HEK293 (cell line): ENCODE measurements around the gene SH3TC1.
A peak's percentile ranks its signal among the peaks of the same experiment; 100 is the strongest.

Experiments used
- CTCF ChIA-PET: fragments of 350-600 bp; formaldehyde crosslinking; extraction: SDS; loops from one replicate; lab custom pipeline; 2021; ENCODE audit warnings: antibody characterized with exemption; lab: Yijun Ruan, JAX
- POLR2A ChIA-PET: fragments of 300-600 bp; formaldehyde crosslinking; extraction: SDS; loops from one replicate; lab custom pipeline; 2020; ENCODE audit warnings: antibody characterized with exemption, inconsistent platforms; lab: Yijun Ruan, JAX
- H3K27ac ChIP-seq: fragments of 200-500 bp; sonication (Bioruptor generic); 2 replicates; pipeline ENCODE4 v1.5.1; 2014; ENCODE audit warnings: low read depth, low read length, control low read depth, inconsistent platforms; ENCODE audit errors: extremely low read depth
- H3K36me3 ChIP-seq, 2 experiments: fragments of 200-500 bp in 1 of 2; sonication (Bioruptor generic) in 1 of 2; 1 replicate in 1 of 2; 2 replicates in 1 of 2; pipeline ENCODE4 v1.5.1; 2014 to 2017; ENCODE audit warnings: inconsistent platforms in 2 of 2, low read length in 2 of 2; ENCODE audit not compliant: control insufficient read depth in 2 of 2, insufficient read depth in 1 of 2
- H3K4me1 ChIP-seq: fragments of 200-500 bp; sonication (Bioruptor generic); 2 replicates; pipeline ENCODE4 v1.5.1; 2014; ENCODE audit warnings: mild to moderate bottlenecking, low read length, inconsistent platforms; ENCODE audit not compliant: control insufficient read depth, insufficient read depth
- H3K4me3 ChIP-seq: 2 replicates; pipeline ENCODE4 v1.5.1; 2011; ENCODE audit warnings: low read depth, mild to moderate bottlenecking, control low read depth, low read length, moderate library complexity
- H3K9me3 ChIP-seq: fragments of 200-500 bp; sonication (Bioruptor generic); 2 replicates; pipeline ENCODE4 v1.5.1; 2014; ENCODE audit warnings: low read depth, low read length, inconsistent platforms; ENCODE audit not compliant: control insufficient read depth, insufficient read depth
- GLIS2 ChIP-seq: fragments of 450-650 bp; formaldehyde crosslinking; IDR thresholded peaks from 2 replicates; pipeline ENCODE4 v1.5.1; 2016; ENCODE audit warnings: missing biosample characterization, missing genetic modification characterization
- KLF10 ChIP-seq: fragments of 450-650 bp; IDR thresholded peaks from 2 replicates; pipeline ENCODE4 v1.5.1; 2018; ENCODE audit warnings: missing biosample characterization, mild to moderate bottlenecking, missing genetic modification characterization
- KLF9 ChIP-seq: fragments of 450-650 bp; formaldehyde crosslinking; IDR thresholded peaks from 2 replicates; pipeline ENCODE4 v1.5.1; 2016; ENCODE audit warnings: missing biosample characterization, missing genetic modification characterization, low read depth
- PRDM2 ChIP-seq: fragments of 450-650 bp; formaldehyde crosslinking; IDR thresholded peaks from 2 replicates; pipeline ENCODE4 v1.5.1; 2016; ENCODE audit warnings: missing biosample characterization, missing genetic modification characterization, borderline replicate concordance
- REPIN1 ChIP-seq: fragments of 450-650 bp; formaldehyde crosslinking; IDR thresholded peaks from 2 replicates; pipeline ENCODE4 v1.5.1; 2017; ENCODE audit warnings: missing biosample characterization, missing genetic modification characterization, low read depth
- ZBTB20 ChIP-seq: fragments of 450-650 bp; formaldehyde crosslinking; IDR thresholded peaks from 2 replicates; pipeline ENCODE4 v1.5.1; 2016; ENCODE audit warnings: missing biosample characterization, missing genetic modification characterization
- ZIC2 ChIP-seq: fragments of 450-650 bp; formaldehyde crosslinking; IDR thresholded peaks from 2 replicates; pipeline ENCODE4 v1.5.1; 2016; ENCODE audit warnings: missing biosample characterization, missing genetic modification characterization
- ZNF121 ChIP-seq: fragments of 450-650 bp; formaldehyde crosslinking; IDR thresholded peaks from 2 replicates; pipeline ENCODE4 v1.5.1; 2016; ENCODE audit warnings: missing biosample characterization, missing genetic modification characterization
- ZNF274 ChIP-seq, 2 experiments: fragments of 200-500 bp in 1 of 2; fragments of 450-650 bp in 1 of 2; sonication (Bioruptor generic) in 1 of 2; formaldehyde crosslinking in 1 of 2; IDR thresholded peaks; 2 replicates each; pipeline versions ENCODE4 v1.5.1 to v1.6.1; 2014 to 2016; ENCODE audit warnings: borderline replicate concordance in 1 of 2, inconsistent platforms in 1 of 2, low read length in 1 of 2, missing biosample characterization in 1 of 2, missing genetic modification characterization in 1 of 2
- ZNF280D ChIP-seq: fragments of 450-650 bp; formaldehyde crosslinking; IDR thresholded peaks from 2 replicates; pipeline ENCODE4 v1.5.1; 2016; ENCODE audit warnings: missing biosample characterization, missing genetic modification characterization
- ZNF335 ChIP-seq: fragments of 450-650 bp; formaldehyde crosslinking; conservative IDR thresholded peaks from 2 replicates; pipeline ENCODE4 v1.5.1; 2016; ENCODE audit warnings: missing biosample characterization, missing genetic modification characterization

SH3TC1 gene

GRCh38 chr4:8230891-8231290 lies 31.8 kb downstream of the SH3TC1 start (continued):
- TF ChIP-seq ZNF280D (tag by site-specific recombination): no peak
- no peak for TF ChIP-seq ZNF335 (tag by site-specific recombination)
- no peak for TF ChIP-seq REPIN1 (tag by site-specific recombination)
- no peak for TF ChIP-seq GLIS2 (tag by site-specific recombination)
- no peak for TF ChIP-seq KLF9 (tag by site-specific recombination)
- TF ChIP-seq KLF10 (tag by site-specific recombination): no peak

- no peak overlapping the region for H3K4me3 ChIP-seq
- TF ChIP-seq PRDM2 (tag by site-specific recombination) (no peak), ZIC2 (tag by site-specific recombination) (peak; percentile 55)
- H3K9me3 ChIP-seq: no peaks in the 10 kb centered on the region
- no peaks in the 10 kb centered on the region for H3K4me1 ChIP-seq
- CTCF ChIA-PET: interaction anchor here (0.7 kb wide), 1 partner anchor 150 kb away, joined by 4 read pairs; no protein-coding TSS in a partner anchor
- peaks cover 0 to 16% of the 10 kb centered on the region in 2 experiments; a peak in 1 of 3 replicates for H3K36me3 ChIP-seq
- POLR2A ChIA-PET: no interaction called here
- no peak overlapping the region for H3K27ac ChIP-seq
These were observed 32.5 kb downstream of the SH3TC1 start for GRCh38 chr4:8231551-8232049.

- Histone ChIP-seq H3K27ac (no peak overlapping the region), H3K36me3 (peaks cover 0 to 16% of the 10 kb centered on the region in 2 experiments; a peak in 1 of 3 replicates), H3K9me3 (no peaks in the 10 kb centered on the region)
- no peak for TF ChIP-seq ZNF274 (IDR thresholded peaks at IDR 0.05; ENCODE audit: low read length)
- TF ChIP-seq ZNF274 (tag by site-specific recombination; IDR thresholded peaks at IDR 0.05; ENCODE audit: borderline replicate concordance): no peak
- TF ChIP-seq ZBTB20 (tag by site-specific recombination): no peak
- no peak for TF ChIP-seq ZNF121 (tag by site-specific recombination)
- TF ChIP-seq, all 188 proteins: peak for 0
- CTCF ChIA-PET: no interaction called here
- no peak overlapping the region for H3K4me3 ChIP-seq
- POLR2A ChIA-PET: no interaction called here
- H3K4me1 ChIP-seq: no peaks in the 10 kb centered on the region
These were observed 33.7 kb downstream of the SH3TC1 start for GRCh38 chr4:8232748-8233147.
